GM19240 (cell line): ENCODE results near the gene IL24.

Experiments
- DNase-seq: peaks from one replicate; pipeline ENCODE4 v3.0.0; 2011; ENCODE audit warnings: low spot score; ENCODE audit not compliant: insufficient read length

The IL24 gene

GRCh38 chr1:206951318-206952100 lies 54.3 kb downstream of the IL24 start:
- DNase-seq, result no peak

- DNase-seq, result no peak
These were observed 54.9 kb downstream of the IL24 start for GRCh38 chr1:206952171-206952570.

- DNase-seq, result no peak
These were observed 55.9 kb downstream of the IL24 start for GRCh38 chr1:206953126-206953525.

GRCh38 chr1:206953626-206954025 lies 56.4 kb downstream of the IL24 start:
- DNase-seq, result no peak
